SK-N-SH treated with all-trans-retinoic acid at 6 μM for 48 hours (cell line): ENCODE results near the gene SIRT2.

ENCODE experiments used
- GLIS3 ChIP-seq: fragments of 250-450 bp; sonication (Bioruptor Pico); IDR thresholded peaks from 2 replicates; pipeline ENCODE4 v1.5.0; 2020; ENCODE audit warnings: mild to moderate bottlenecking, moderate library complexity
- ZFP30 ChIP-seq: fragments of 450-650 bp; formaldehyde crosslinking; IDR thresholded peaks from 2 replicates; pipeline ENCODE4 v1.5.0; 2022; ENCODE audit warnings: mild to moderate bottlenecking, moderate library complexity
- TF ChIP-seq, protein P1 (sequence below): fragments of 250-450 bp; sonication (Bioruptor Pico); IDR thresholded peaks from 2 replicates; pipeline ENCODE4 v1.5.0; 2020; ENCODE audit warnings: mild to moderate bottlenecking, moderate library complexity

- TF ChIP-seq, protein P1, sequence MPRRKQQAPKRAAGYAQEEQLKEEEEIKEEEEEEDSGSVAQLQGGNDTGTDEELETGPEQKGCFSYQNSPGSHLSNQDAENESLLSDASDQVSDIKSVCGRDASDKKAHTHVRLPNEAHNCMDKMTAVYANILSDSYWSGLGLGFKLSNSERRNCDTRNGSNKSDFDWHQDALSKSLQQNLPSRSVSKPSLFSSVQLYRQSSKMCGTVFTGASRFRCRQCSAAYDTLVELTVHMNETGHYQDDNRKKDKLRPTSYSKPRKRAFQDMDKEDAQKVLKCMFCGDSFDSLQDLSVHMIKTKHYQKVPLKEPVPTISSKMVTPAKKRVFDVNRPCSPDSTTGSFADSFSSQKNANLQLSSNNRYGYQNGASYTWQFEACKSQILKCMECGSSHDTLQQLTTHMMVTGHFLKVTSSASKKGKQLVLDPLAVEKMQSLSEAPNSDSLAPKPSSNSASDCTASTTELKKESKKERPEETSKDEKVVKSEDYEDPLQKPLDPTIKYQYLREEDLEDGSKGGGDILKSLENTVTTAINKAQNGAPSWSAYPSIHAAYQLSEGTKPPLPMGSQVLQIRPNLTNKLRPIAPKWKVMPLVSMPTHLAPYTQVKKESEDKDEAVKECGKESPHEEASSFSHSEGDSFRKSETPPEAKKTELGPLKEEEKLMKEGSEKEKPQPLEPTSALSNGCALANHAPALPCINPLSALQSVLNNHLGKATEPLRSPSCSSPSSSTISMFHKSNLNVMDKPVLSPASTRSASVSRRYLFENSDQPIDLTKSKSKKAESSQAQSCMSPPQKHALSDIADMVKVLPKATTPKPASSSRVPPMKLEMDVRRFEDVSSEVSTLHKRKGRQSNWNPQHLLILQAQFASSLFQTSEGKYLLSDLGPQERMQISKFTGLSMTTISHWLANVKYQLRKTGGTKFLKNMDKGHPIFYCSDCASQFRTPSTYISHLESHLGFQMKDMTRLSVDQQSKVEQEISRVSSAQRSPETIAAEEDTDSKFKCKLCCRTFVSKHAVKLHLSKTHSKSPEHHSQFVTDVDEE (CRISPR knock-in tag) = no peak
- no peak for TF ChIP-seq ZFP30
- no peak for TF ChIP-seq GLIS3 (CRISPR knock-in tag)
Measured at GRCh38 chr19:38838208-38838985, 61.0 kb downstream of the SIRT2 start.
